Coronary artery (tissue), 2 donors: ENCODE data around the gene MAP2K5.

Source experiments
- DNase-seq: peaks from one replicate; pipeline ENCODE4 v3.0.0-alpha.2; 2017; ENCODE audit warnings: low spot score
- H3K27ac ChIP-seq, 2 donors: fragments of 200-600 bp; sonication (generic); one replicate each; pipeline ENCODE4 v1.5.1; 2016 to 2019
- H3K4me3 ChIP-seq: fragments of 200-600 bp; sonication (generic); 2 replicates; pipeline ENCODE4 v1.5.1; 2016; ENCODE audit warnings: mild to moderate bottlenecking, moderate library complexity
- TF ChIP-seq, protein P1 (sequence below): fragments of 200-600 bp; sonication (generic); IDR thresholded peaks from one replicate; pipeline ENCODE4 v1.5.1; 2019; ENCODE audit warnings: antibody characterized with exemption

Gene MAP2K5

GRCh38 chr15:67579967-67580366 lies 37.5 kb downstream of the MAP2K5 start:
- TF ChIP-seq, protein P1, sequence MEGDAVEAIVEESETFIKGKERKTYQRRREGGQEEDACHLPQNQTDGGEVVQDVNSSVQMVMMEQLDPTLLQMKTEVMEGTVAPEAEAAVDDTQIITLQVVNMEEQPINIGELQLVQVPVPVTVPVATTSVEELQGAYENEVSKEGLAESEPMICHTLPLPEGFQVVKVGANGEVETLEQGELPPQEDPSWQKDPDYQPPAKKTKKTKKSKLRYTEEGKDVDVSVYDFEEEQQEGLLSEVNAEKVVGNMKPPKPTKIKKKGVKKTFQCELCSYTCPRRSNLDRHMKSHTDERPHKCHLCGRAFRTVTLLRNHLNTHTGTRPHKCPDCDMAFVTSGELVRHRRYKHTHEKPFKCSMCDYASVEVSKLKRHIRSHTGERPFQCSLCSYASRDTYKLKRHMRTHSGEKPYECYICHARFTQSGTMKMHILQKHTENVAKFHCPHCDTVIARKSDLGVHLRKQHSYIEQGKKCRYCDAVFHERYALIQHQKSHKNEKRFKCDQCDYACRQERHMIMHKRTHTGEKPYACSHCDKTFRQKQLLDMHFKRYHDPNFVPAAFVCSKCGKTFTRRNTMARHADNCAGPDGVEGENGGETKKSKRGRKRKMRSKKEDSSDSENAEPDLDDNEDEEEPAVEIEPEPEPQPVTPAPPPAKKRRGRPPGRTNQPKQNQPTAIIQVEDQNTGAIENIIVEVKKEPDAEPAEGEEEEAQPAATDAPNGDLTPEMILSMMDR, result no peak
- Histone ChIP-seq H3K27ac (no peak overlapping the region), H3K4me3 (no peak overlapping the region)
- DNase-seq, result no peak

- no peak overlapping the region for H3K27ac ChIP-seq
- H3K4me3 ChIP-seq, result no peak overlapping the region
- TF ChIP-seq, protein P1, result no peak
- DNase-seq, result no peak
Measured at GRCh38 chr15:67584157-67584556, 41.7 kb downstream of the MAP2K5 start.

- no peak overlapping the region for H3K4me3 ChIP-seq
- TF ChIP-seq, protein P1, result no peak
- no peak for DNase-seq
- no peak overlapping the region for H3K27ac ChIP-seq
Measured at GRCh38 chr15:67585681-67586080, 43.2 kb downstream of the MAP2K5 start.

DNA sequence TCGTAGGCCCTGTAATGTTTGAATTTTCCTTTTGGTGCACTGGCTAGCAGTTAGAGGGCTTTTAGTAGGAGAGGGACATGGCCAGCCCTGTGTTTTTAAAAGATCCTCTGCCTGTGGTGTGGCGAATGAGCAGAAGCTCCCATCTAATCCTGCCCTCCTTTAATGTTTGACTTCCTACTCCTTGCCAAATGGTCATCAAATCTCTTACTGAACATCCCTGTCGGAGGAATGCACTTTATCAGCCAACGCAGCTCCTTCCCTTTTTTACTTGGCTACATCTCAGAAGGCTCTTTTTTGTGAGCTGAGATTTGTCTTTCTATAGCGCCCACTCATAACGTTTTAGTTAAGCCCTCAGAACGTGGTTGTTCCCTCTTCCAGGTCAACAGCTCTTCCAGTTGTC lies 44.8 kb downstream of the MAP2K5 start:
- TF ChIP-seq, protein P1, result no peak
- no peak for DNase-seq
- no peak overlapping the region for H3K27ac ChIP-seq
- H3K4me3 ChIP-seq, result no peak overlapping the region

- TF ChIP-seq, protein P1, result no peak
- no peak for DNase-seq
- H3K4me3 ChIP-seq, result no peak overlapping the region
- H3K27ac ChIP-seq, result no peak overlapping the region
Measured at GRCh38 chr15:67587754-67588153, 45.3 kb downstream of the MAP2K5 start.

- H3K4me3 ChIP-seq, result no peak overlapping the region
- no peak overlapping the region for H3K27ac ChIP-seq
- no peak for DNase-seq
- TF ChIP-seq, protein P1, result no peak
Measured at GRCh38 chr15:67590191-67590590, 47.7 kb downstream of the MAP2K5 start.

DNA sequence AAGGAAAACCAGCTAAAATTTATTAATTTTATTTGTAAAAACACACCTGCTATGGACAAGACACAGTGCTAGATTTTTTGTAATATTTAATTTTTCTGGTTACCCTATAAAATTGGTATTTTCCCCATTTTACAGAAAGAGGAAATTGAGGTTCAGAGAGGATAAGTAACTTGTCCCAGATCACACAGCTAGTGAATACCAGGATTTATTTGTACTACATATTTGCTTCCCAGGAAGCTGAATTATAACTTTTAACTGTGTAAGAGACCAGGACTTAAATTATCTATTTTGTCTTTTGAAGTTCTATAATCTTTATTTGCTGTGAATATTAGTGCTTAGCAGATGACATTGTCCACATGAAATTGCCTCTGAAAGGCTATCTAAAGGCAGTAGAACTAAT lies 49.7 kb downstream of the MAP2K5 start:
- H3K4me3 ChIP-seq, result no peak overlapping the region
- no peak overlapping the region for H3K27ac ChIP-seq
- TF ChIP-seq, protein P1, result no peak
- no peak for DNase-seq
